ENCODE measurements around the gene ZMIZ1. TPM values are rescaled to one million over a fixed set of nuclear protein-coding genes. Genes with fewer than 3 reads are reported as not detected.

Gene ZMIZ1
- polyA plus RNA-seq, 2 donors, result 29.2 to 29.7 TPM

DNA sequence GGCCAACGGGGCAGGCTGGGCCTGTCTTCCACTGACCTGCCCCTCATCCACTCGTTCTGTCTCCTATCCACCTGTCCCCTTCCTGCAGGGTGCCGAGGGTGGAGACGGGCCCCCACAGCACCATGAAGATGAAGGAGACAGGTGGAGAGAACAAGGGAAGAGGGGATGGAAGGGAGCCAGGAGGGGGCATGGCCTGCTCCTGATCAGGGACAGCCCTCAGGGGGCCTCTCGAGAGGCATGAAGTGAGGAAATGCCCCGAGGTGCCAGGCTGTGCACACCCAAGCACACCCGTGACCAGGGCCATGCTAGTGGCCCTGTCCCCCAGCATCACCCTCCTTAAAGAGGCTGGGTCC, 111.2 kb downstream of the ZMIZ1 start:
- no peaks in the 10 kb centered on the region for H3K9me3 ChIP-seq (ENCODE audit: control insufficient read depth in 2 of 2, insufficient read depth in 1 of 2, low read depth in 1 of 2, low read length in 1 of 2)
- H3K27me3 ChIP-seq (ENCODE audit: control insufficient read depth in 1 of 2, insufficient read depth in 2 of 2, low read length in 2 of 2), result no peaks in the 10 kb centered on the region
- no peak overlapping the region for H3K4me3 ChIP-seq (ENCODE audit: low read depth in 1 of 2, low read length in 2 of 2)
- H3K27ac ChIP-seq (ENCODE audit: low read depth in 2 of 2, low read length in 1 of 2), result no peak overlapping the region
- H3K4me1 ChIP-seq (ENCODE audit: control insufficient read depth in 2 of 2, insufficient read depth in 2 of 2, low read length in 1 of 2), result peaks cover 14 to 42% of the 10 kb centered on the region in 2 donors
- 75 to 84% methylated on average over 7 of the region's 7 CpGs for WGBS, 2 donors
- peaks cover under 1 to 43% of the 10 kb centered on the region in 2 donors for H3K36me3 ChIP-seq (ENCODE audit: control insufficient read depth in 2 of 2, insufficient read depth in 2 of 2, low read length in 1 of 2)

DNA sequence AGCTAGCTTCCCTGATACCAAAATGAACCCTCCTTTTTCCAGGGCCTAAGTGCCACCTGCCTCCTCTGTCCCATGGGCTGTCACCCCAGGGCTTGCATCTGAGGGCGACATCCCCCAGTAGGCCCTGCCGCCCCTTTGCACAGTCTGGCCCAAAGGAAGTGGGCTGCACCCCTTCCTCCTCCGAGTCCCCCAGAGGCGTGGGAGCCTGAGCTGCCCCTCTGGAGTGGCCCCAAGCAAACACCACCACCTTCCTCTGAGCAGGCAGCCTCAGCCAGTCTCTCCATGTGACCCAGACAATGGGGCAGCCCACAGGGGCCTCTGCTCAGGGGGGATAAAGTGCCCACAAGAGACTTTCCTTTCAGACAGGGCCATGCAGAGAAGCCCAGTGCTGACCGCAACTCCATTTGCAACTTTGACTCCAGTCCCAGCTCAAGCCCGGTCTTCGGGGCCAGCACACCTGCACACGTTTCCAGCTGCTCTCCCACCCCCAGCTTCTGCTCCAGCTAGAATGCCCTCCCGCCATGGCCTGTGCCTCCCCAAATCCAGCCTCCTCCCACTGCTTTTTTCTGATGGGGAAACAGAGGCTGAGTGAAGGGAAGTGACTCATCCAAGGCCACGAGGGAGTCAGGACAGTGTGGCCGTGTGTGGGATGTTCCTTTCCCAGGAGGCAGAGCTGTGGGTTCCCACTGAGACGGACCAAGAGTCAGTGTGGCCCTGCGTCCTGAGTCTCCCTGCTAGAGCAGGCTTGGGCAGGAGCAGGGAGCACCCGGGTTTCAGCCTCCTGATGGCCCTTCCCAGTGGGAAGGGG, 111.9 kb downstream of the ZMIZ1 start:
- H3K27me3 ChIP-seq (ENCODE audit: control insufficient read depth in 1 of 2, insufficient read depth in 2 of 2, low read length in 2 of 2), result no peaks in the 10 kb centered on the region
- peaks cover 0 to 43% of the 10 kb centered on the region in 2 donors for H3K36me3 ChIP-seq (ENCODE audit: control insufficient read depth in 2 of 2, insufficient read depth in 2 of 2, low read length in 1 of 2)
- no peak overlapping the region for H3K4me3 ChIP-seq (ENCODE audit: low read depth in 1 of 2, low read length in 2 of 2)
- no peak overlapping the region for H3K27ac ChIP-seq (ENCODE audit: low read depth in 2 of 2, low read length in 1 of 2)
- peaks cover 10 to 37% of the 10 kb centered on the region in 2 donors for H3K4me1 ChIP-seq (ENCODE audit: control insufficient read depth in 2 of 2, insufficient read depth in 2 of 2, low read length in 1 of 2)
- 69 to 80% methylated on average over 14 of the region's 14 CpGs for WGBS, 2 donors
- H3K9me3 ChIP-seq (ENCODE audit: control insufficient read depth in 2 of 2, insufficient read depth in 1 of 2, low read depth in 1 of 2, low read length in 1 of 2), result no peaks in the 10 kb centered on the region

DNA sequence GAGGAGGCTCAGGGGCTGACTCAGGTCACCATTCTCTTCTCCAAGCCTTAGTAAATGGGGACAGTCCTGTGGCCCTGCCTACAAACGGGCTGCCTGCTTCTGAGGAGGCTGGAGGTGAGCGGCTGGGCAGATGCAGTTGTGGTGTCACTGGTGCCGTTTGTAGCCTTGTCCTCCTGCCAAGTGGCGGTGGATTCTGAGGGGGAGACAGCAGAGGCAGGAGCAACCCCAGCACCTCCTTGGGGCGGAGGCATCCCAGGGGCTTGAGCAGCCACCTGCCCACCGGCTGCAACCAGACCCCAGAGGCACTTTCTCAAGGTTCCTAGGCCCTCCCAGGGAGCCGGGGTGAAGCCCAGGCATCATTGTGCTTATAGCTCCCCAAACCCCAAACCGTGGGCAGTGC, 112.5 kb downstream of the ZMIZ1 start:
- WGBS, 2 donors, result 64 to 72% methylated on average over 6 to 8 of the region's 8 CpGs
- peaks cover 10 to 38% of the 10 kb centered on the region in 2 donors for H3K4me1 ChIP-seq (ENCODE audit: control insufficient read depth in 2 of 2, insufficient read depth in 2 of 2, low read length in 1 of 2)
- H3K36me3 ChIP-seq (ENCODE audit: control insufficient read depth in 2 of 2, insufficient read depth in 2 of 2, low read length in 1 of 2), result peaks cover 0 to 44% of the 10 kb centered on the region in 2 donors

DNA sequence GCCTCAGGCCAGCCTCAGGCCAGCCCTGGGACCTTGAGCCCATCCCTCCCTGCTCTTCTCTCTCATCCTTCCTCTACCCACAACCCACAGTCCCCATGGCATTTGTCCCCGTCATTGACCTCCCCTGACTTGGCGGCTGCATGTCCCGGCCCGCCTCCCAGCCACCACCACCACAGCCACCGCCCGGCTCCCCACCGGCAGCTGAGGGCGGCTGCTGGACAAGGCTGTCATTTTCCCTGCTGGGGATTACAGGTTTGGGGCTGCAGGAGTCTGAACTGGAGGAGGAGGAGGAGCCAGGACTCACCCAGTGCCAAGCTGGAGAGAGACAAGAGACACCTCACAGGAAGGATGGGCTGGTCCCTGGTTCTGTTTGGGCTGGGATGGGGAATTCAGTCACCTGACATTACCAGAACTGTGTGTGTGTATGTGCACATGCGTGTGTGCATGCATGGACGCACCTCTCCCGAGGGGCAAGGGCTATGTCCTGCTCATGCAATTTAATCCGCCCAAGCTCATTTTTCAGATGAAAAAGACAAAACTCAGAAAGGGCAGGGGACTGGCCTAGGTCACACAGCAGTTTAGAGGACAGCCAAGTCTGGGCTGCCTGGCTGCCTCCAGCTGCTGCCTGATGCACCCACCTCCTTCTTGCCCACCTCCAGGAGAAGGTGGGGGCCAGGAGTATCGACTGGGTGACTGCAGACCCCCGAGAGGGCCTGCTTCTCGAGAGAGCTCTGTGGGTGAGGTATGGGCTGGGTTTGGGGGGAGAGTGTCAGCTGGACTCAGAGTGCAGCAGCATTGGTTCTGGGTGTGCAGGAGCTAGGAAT, 113.1 kb downstream of the ZMIZ1 start:
- H3K27ac ChIP-seq (ENCODE audit: low read depth in 2 of 2, low read length in 1 of 2), result peak overlapping the region in 1 of 2 donors; percentile 37
- H3K4me1 ChIP-seq (ENCODE audit: control insufficient read depth in 2 of 2, insufficient read depth in 2 of 2, low read length in 1 of 2), result peaks cover 12 to 33% of the 10 kb centered on the region in 2 donors
- 64 to 68% methylated on average over 15 of the region's 15 CpGs for WGBS, 2 donors
- H3K36me3 ChIP-seq (ENCODE audit: control insufficient read depth in 2 of 2, insufficient read depth in 2 of 2, low read length in 1 of 2), result peaks cover 0 to 43% of the 10 kb centered on the region in 2 donors
- H3K9me3 ChIP-seq (ENCODE audit: control insufficient read depth in 2 of 2, insufficient read depth in 1 of 2, low read depth in 1 of 2, low read length in 1 of 2), result no peaks in the 10 kb centered on the region
- no peaks in the 10 kb centered on the region for H3K27me3 ChIP-seq (ENCODE audit: control insufficient read depth in 1 of 2, insufficient read depth in 2 of 2, low read length in 2 of 2)
- H3K4me3 ChIP-seq (ENCODE audit: low read depth in 1 of 2, low read length in 2 of 2), result no peak overlapping the region

More for the DNA sequence above, 112.5 kb downstream of the ZMIZ1 start:
- no peaks in the 10 kb centered on the region for H3K27me3 ChIP-seq (ENCODE audit: control insufficient read depth in 1 of 2, insufficient read depth in 2 of 2, low read length in 2 of 2)
- peak overlapping the region in 1 of 2 donors; percentile 37 for H3K27ac ChIP-seq (ENCODE audit: low read depth in 2 of 2, low read length in 1 of 2)
- H3K4me3 ChIP-seq (ENCODE audit: low read depth in 1 of 2, low read length in 2 of 2), result no peak overlapping the region
- H3K9me3 ChIP-seq (ENCODE audit: control insufficient read depth in 2 of 2, insufficient read depth in 1 of 2, low read depth in 1 of 2, low read length in 1 of 2), result no peaks in the 10 kb centered on the region

DNA sequence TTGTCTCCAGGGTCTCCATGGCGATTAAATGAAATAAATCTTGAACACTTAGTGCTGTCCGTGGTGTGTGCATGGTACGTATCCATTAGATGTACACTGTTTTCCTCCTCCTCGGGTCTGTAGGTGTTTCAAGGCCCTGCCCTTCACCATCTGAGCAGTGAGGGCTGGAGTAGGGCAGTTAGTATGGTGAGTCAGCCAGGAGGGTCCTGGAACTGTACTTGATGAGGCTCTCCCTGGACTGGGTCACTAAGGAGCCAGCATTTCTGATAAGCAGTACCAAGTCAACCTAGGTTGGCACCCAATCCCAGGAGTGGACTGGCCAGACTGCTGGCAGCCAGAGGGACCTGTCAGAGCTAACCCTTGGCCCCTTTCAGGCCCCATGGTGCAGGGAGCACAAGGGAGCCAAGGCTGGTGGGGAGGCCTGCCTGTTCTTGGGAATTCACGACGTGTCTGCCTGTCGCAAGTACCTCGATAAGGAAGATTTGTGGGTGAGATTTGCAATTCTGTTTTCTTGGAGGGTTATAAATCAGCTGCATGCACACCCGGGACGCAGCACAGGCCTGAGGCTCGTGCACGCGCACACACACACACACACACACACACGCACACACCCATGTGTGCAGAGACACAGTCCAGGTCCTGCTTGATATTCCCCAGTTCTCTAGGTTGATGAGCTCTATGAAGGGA, 114.2 kb downstream of the ZMIZ1 start:
- Histone ChIP-seq H3K4me1 (ENCODE audit: control insufficient read depth in 2 of 2, insufficient read depth in 2 of 2, low read length in 1 of 2) (peaks cover 12 to 36% of the 10 kb centered on the region in 2 donors), H3K27ac (ENCODE audit: low read depth in 2 of 2, low read length in 1 of 2) (peak overlapping the region in 1 of 2 donors; percentile 25)
- 58 to 76% methylated on average over 14 of the region's 14 CpGs for WGBS, 2 donors

DNA sequence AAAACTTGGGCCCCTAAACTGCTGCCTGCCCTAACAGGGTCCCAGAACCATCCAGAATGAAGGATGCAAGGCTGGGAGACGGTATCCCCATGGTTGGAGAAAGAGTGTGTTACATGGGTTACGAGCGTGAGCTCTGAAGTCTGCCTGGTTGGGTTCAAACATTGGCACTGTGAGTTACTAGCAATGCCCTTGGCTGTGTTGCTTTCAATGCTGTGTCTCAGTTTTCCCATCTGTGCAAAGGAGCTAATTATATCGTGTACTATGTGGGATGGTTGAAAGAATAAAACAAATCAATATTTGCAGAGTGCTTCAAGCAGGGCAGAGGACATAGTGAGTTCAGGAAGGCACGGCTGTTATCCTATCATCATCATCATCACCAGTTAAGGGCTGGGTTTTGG, 114.7 kb downstream of the ZMIZ1 start:
- Histone ChIP-seq H3K9me3 (ENCODE audit: control insufficient read depth in 2 of 2, insufficient read depth in 1 of 2, low read depth in 1 of 2, low read length in 1 of 2) (no peaks in the 10 kb centered on the region), H3K36me3 (ENCODE audit: control insufficient read depth in 2 of 2, insufficient read depth in 2 of 2, low read length in 1 of 2) (peaks cover 0 to 45% of the 10 kb centered on the region in 2 donors), H3K27me3 (ENCODE audit: control insufficient read depth in 1 of 2, insufficient read depth in 2 of 2, low read length in 2 of 2) (no peaks in the 10 kb centered on the region), H3K27ac (ENCODE audit: low read depth in 2 of 2, low read length in 1 of 2) (peak overlapping the region in 1 of 2 donors; percentile 69), H3K4me1 (ENCODE audit: control insufficient read depth in 2 of 2, insufficient read depth in 2 of 2, low read length in 1 of 2) (peaks cover 12 to 40% of the 10 kb centered on the region in 2 donors), H3K4me3 (ENCODE audit: low read depth in 1 of 2, low read length in 2 of 2) (no peak overlapping the region)
- WGBS, 2 donors, result 82 to 88% methylated on average over 5 of the region's 5 CpGs

More for the DNA sequence above, 114.2 kb downstream of the ZMIZ1 start:
- no peaks in the 10 kb centered on the region for H3K27me3 ChIP-seq (ENCODE audit: control insufficient read depth in 1 of 2, insufficient read depth in 2 of 2, low read length in 2 of 2)
- H3K4me3 ChIP-seq (ENCODE audit: low read depth in 1 of 2, low read length in 2 of 2), result no peak overlapping the region
- no peaks in the 10 kb centered on the region for H3K9me3 ChIP-seq (ENCODE audit: control insufficient read depth in 2 of 2, insufficient read depth in 1 of 2, low read depth in 1 of 2, low read length in 1 of 2)
- peaks cover 0 to 47% of the 10 kb centered on the region in 2 donors for H3K36me3 ChIP-seq (ENCODE audit: control insufficient read depth in 2 of 2, insufficient read depth in 2 of 2, low read length in 1 of 2)

DNA sequence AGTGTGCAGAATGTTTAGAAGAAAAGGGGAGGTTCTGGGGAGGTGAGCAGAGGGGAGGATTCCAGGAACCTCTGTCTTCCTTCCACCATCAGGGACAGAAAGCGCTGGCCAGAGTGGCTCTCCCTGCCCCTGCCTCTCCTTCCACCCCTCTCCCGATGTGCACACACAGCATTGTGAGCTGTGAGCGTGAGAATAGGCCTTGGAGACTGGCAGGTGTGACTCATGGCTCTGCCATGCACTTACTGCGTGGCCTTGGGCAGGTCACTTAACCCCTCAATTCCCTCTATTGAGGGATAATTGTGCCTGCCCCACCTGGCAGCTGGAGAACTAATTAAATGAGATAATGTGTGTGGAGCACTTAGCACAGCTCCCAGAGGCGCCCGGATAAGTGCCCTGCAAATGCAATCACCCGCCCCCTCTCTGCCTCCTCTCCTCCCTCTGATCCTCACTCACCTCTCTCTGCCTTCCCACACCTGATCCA, 115.4 kb downstream of the ZMIZ1 start:
- Histone ChIP-seq H3K9me3 (ENCODE audit: control insufficient read depth in 2 of 2, insufficient read depth in 1 of 2, low read depth in 1 of 2, low read length in 1 of 2) (no peaks in the 10 kb centered on the region), H3K36me3 (ENCODE audit: control insufficient read depth in 2 of 2, insufficient read depth in 2 of 2, low read length in 1 of 2) (peaks cover 0 to 44% of the 10 kb centered on the region in 2 donors), H3K27me3 (ENCODE audit: control insufficient read depth in 1 of 2, insufficient read depth in 2 of 2, low read length in 2 of 2) (no peaks in the 10 kb centered on the region), H3K4me1 (ENCODE audit: control insufficient read depth in 2 of 2, insufficient read depth in 2 of 2, low read length in 1 of 2) (peaks cover 10 to 43% of the 10 kb centered on the region in 2 donors), H3K27ac (ENCODE audit: low read depth in 2 of 2, low read length in 1 of 2) (peak overlapping the region; percentile 13 to 69), H3K4me3 (ENCODE audit: low read depth in 1 of 2, low read length in 2 of 2) (no peak overlapping the region)
- WGBS, 2 donors, result 35 to 46% methylated on average over 7 of the region's 7 CpGs

DNA sequence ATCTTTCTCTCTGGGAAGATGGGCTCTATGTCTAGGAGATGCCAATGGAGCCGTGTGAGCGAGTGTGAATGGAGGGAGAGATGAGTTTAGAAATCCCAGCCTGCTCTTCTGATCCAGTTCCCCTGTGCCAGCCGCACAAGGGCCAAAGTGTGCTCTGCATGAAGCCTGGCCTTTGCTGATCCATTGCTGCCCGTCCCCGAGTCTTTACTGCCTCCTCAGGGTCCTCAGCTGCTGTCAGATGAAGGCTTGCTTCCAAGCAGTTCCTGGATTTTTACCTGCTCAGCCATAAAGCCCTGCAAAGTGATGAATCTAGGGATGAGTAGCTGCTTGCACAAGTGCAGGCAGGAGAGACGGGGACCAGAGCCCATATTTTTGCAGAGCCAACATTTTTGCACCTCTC, 115.9 kb downstream of the ZMIZ1 start:
- H3K4me1 ChIP-seq (ENCODE audit: control insufficient read depth in 2 of 2, insufficient read depth in 2 of 2, low read length in 1 of 2), result peaks cover 10 to 48% of the 10 kb centered on the region in 2 donors
- no peaks in the 10 kb centered on the region for H3K9me3 ChIP-seq (ENCODE audit: control insufficient read depth in 2 of 2, insufficient read depth in 1 of 2, low read depth in 1 of 2, low read length in 1 of 2)
- peak overlapping the region; percentile 13 to 69 for H3K27ac ChIP-seq (ENCODE audit: low read depth in 2 of 2, low read length in 1 of 2)
- 49 to 58% methylated on average over 6 of the region's 6 CpGs for WGBS, 2 donors
- H3K4me3 ChIP-seq (ENCODE audit: low read depth in 1 of 2, low read length in 2 of 2), result no peak overlapping the region
- no peaks in the 10 kb centered on the region for H3K27me3 ChIP-seq (ENCODE audit: control insufficient read depth in 1 of 2, insufficient read depth in 2 of 2, low read length in 2 of 2)
- peaks cover 0 to 43% of the 10 kb centered on the region in 2 donors for H3K36me3 ChIP-seq (ENCODE audit: control insufficient read depth in 2 of 2, insufficient read depth in 2 of 2, low read length in 1 of 2)

All from esophagus (tissue), 2 donors.